NT2/D1 (cell line): ENCODE measurements around the gene ST6GALNAC4.

Source experiments
- YY1 ChIP-seq: IDR thresholded peaks from 2 replicates; pipeline ENCODE4 v1.6.1; 2011; ENCODE audit not compliant: insufficient read length, insufficient read depth
- ZNF274 ChIP-seq: IDR thresholded peaks from 2 replicates; pipeline ENCODE4 v1.6.1; 2011; ENCODE audit warnings: mild to moderate bottlenecking, low read depth, low read length

GRCh38 chr9:127937388-127938297 is 20.8 kb upstream of the ST6GALNAC4 start, which contains the start of gene DPM2:
- TF ChIP-seq ZNF274 (no peak), YY1 (no peak)
